Endometrium (tissue), 2 donors: ENCODE measurements around the gene ELSPBP1.
"Not testable (repeated sequence)": the region's sequence is repeated elsewhere in the genome, so short reads cannot be mapped to it uniquely, and the experiment has no call there.

ENCODE experiments used
- FAIRE-seq: peaks from 2 replicates; lab custom pipeline; 2012; peaks lifted over from hg19 to GRCh38; lab: Jason Lieb, UNC
- donor health status: control.
- donor health status: control.

ELSPBP1 gene

GRCh38 chr19:47994209-47994802, at the start of gene ELSPBP1:
ELSPBP1 (plus strand) TSS chr19:47994632; CDS start chr19:48008668, 14,036 bp downstream.
- no peak for FAIRE-seq

DNA sequence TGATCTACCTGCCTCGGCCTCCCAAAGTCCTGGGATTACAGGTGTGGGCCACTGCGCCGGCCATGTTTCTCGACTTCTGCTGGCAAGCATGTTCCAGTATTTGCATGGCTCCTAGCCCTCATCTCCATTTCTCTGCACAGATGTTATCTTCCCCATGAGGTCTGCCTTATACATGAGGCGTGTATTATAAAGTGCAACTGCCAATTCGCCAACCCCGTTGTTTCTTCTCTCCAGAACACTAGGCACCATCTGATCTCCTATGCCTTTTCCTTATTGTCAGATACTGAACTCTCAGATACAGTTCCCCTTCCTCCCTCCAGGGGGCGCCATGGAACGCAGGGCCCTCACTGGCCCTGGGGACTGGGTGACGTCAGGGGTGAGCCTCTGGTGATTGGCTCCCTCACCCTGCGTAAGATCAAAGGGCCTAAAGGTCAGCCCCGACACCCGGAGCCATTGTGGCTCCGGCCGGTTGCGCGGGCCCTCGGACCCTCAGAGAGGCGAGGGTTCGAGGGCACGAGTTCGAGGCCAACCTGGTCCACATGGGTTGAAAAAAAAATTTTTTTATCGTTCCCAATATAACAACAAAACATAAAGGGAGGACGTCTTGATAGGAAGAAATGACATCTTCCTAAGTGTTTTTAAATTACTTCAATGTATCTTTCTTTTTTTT, 44.4 kb upstream of the ELSPBP1 start:
- FAIRE-seq: not testable (repeated sequence)

- FAIRE-seq: not testable (repeated sequence)
These were observed 42.3 kb upstream of the ELSPBP1 start for GRCh38 chr19:47952132-47952531.

DNA sequence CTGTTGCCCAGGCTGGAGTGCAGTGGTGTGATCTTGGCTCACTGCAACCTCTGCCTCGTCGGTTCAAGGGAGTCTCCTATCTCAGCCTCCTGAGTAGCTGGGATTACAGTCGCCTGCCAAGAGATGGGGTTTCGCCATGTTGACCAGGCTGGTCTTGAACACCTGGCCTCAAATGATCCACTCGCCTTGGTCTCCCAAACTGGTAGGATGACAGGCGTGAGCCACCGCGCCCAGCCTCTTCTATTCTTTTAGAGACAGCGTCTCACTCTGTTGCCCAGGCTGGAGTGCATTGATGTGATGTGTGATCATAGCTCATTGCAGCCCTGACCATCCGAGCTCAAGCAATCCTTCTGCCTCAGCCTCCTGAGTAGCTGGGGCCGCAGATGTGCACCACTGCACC, 38.5 kb upstream of the ELSPBP1 start:
- FAIRE-seq: not testable (repeated sequence)

DNA sequence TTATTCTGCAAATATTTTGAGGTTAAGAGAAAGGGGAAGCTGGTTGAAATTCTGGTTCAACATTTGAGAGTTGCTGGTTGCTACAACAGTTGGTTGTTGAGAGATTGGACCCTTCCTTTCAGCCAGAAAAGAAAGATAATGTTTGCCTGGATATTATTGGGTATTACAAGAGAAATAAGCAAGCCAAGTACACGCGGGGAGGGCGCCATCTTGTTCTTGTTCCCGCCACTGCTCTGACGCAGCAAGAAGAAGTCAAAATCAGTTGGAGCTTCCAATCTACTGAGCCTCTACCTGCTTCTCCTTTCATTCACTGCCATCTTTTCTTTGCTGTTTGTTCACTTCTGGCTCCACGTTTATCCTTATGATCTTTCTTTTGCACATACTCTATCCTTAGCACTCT, 20.9 kb upstream of the ELSPBP1 start:
- no peak for FAIRE-seq

DNA sequence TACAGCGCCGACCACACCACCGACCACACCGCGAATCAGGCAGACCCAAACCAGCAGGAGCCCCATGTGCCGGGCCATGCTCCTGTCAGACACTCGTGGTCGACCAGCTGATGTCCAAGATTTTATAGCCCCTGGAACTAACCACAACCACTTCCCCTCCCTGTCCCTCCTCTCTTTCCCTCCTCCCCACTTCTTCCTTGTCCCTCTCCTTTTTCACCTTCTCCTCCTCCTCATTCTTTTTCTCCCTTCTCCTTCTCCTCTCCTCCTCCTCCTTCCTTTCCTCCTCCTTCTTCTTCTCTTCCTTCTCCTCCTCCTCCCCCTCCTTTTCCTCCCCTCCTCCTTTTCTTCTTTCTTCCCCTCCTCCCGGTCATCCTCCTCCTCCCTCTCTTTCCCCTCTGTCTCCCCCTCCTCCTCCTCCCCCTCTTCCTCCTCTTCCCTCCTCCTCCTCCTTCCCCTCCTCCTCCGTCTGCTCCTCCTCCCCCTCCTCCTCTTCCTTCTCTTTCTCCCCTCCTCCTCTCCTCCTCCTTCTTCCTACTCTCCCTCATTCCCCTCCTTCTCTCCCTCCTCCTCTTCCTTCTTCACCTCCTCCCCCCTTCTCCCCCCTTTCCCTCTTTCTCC, 3.1 kb upstream of the ELSPBP1 start:
- FAIRE-seq: no peak

DNA sequence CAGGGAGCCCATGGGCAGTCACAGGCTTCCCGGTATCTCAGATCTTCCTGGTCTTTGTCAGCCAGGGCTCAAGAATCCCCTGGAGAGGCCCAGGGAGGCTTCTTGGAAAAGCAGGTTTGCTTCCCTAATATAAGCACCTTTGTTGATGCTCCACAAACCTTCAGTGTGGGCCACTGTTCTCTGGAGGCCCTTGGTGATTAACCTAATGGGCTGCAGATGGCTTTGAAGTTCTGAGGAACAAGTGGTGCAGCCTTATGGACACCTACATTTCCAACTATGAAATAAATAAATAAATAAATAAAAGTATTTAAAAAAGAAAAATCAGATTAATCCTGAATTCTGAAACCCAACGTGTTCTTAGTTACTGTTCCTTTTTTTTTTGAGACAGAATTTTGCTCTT, 2.4 kb upstream of the ELSPBP1 start, which contains the start of gene BSPH1:
BSPH1 (minus strand) TSS at position 101 of the 400 bp plus-strand sequence; CDS start at position 12, 89 bp downstream.
- no peak for FAIRE-seq

GRCh38 chr19:47996230-47996727, 1.8 kb downstream of the ELSPBP1 start:
- FAIRE-seq: no peak

GRCh38 chr19:47998800-47999199, 4.4 kb downstream of the ELSPBP1 start:
- no peak for FAIRE-seq

DNA sequence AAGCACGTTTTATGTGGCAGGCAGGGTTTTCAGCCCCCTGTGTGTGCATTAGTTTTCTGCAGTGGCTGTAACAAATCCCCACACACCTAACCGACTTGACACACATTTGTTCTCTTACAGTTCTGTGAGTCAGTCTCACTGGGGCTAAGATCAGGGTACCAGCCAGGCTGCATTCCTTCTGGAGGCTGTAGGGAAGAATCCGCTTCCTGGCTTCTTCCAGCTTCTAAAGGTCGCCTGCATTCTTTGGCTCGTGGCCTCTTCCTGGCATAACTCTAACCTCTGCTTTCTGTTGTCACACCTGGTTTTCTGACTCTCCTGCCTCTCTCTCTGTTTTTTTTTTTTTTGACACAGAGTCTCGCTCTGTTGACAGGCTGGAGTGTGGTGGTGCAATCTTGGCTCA, 6.4 kb downstream of the ELSPBP1 start:
- no peak for FAIRE-seq

GRCh38 chr19:48004236-48004635, 9.8 kb downstream of the ELSPBP1 start:
- no peak for FAIRE-seq

DNA sequence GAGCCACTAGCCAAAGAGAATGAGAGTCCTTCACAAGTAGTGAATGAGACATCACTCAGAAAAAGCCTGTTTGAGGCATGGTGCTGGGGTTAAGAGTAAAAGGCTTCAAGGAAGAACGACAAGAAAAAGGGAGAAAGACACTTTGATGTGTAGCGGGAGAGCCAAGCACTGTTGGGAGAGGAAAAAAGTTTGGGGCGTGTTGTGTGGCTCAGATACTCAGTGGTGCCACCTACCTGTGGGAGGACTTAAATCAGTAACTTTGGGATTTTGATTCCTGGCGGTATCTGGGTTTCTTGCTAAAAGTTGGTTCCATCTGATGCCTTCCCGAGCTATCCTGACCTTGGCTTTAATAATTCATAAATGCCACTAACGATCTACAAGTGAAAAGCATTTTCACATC, 12.3 kb downstream of the ELSPBP1 start:
- FAIRE-seq: no peak

GRCh38 chr19:48010932-48011758, 16.7 kb downstream of the ELSPBP1 start:
- FAIRE-seq: no peak

GRCh38 chr19:48020686-48021085, 26.3 kb downstream of the ELSPBP1 start:
- no peak for FAIRE-seq

- FAIRE-seq: no peak
These were observed 28.6 kb downstream of the ELSPBP1 start for GRCh38 chr19:48023011-48023410.

DNA sequence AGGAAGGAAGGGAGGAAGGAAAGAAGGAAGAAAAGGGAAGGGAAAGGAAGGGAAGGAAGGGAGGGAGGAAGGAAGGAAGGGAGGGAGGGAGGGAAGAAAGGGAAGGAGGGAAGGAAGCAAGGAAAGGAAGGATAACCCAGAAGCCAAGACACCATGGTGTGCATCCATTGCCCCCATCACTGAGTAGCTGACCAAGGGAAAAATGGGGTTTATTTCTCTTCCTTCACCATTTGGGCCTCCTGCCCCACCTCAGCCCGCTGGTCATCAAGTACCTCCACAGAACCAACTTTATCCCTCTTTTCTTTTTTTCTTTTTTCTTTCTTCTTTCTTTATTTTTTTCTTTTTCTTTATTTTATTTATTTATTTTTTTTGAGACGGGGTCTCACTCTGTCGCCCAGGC, 29.1 kb downstream of the ELSPBP1 start:
- FAIRE-seq: no peak

DNA sequence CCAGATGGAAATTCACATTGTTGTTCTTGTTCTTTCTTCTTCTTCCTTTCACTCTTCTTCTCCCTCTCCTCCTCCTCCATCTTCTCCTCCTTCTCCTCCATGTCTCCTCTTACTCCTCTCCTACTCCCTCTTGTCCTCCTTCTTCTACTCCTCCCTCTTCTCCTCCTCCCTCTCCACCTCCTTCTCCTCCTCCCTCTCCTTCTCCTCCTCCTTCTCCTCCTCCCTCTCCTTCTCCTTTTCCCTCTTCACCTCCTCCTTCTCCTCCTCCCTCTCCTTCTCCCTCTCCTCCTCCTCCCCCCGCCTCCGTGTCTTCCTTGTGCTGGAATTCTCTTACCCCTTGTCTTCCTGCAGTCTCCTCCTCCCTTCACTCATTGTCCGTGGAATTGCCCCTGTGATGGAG, 31.0 kb downstream of the ELSPBP1 start:
- FAIRE-seq: no peak

GRCh38 chr19:48029431-48029830, 35.0 kb downstream of the ELSPBP1 start:
- FAIRE-seq: no peak

DNA sequence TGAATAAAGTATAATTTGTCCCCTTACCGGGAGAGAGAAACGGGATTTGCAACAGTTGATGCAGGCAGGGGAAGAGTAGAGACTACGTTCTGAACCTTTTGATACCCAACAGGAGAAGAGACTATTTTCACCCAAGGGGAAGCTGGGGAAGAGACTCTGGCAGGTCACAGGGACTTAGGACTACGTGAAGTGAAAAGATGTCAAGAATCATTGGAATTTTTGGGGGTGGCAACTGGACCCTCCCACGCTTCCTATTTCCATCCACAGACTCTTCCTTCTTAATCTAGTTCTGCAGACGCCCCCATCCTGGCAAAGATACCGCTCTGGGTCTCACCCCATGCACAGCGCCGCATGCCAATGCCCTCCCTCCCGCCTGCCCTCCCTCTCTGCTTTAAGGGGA, 35.6 kb downstream of the ELSPBP1 start:
- FAIRE-seq: no peak

- FAIRE-seq: no peak
These were observed 39.2 kb downstream of the ELSPBP1 start for GRCh38 chr19:48033604-48034003.

GRCh38 chr19:48036765-48037164, 42.3 kb downstream of the ELSPBP1 start:
- no peak for FAIRE-seq

GRCh38 chr19:48041877-48042580, 47.6 kb downstream of the ELSPBP1 start:
- FAIRE-seq: no peak
